OCI-LY3 (cell line): ENCODE results near the gene MAP2K4.

Experiments
- H2AFZ ChIP-seq: fragments of 200-600, 300-600 bp; shearing (Covaris generic); 2 replicates; pipeline ENCODE4 v1.6.0; 2014; ENCODE audit warnings: antibody characterized with exemption, low read depth, low read length
- H3K27ac ChIP-seq: fragments of 200-600, 300-600 bp; sonication (generic); 2 replicates; pipeline ENCODE4 v1.5.1; 2014; ENCODE audit warnings: mild to moderate bottlenecking, low read length, moderate library complexity, mixed read lengths
- H3K27me3 ChIP-seq: fragments of 200-600, 300-600 bp; sonication (generic); 2 replicates; pipeline ENCODE4 v1.6.1; 2014; ENCODE audit warnings: low read depth, low read length, mixed read lengths
- H3K36me3 ChIP-seq: fragments of 200-600, 300-600 bp; sonication (generic); replicated peaks from 2 replicates; pipeline ENCODE3; 2014; ENCODE audit warnings: low read depth, low read length, mixed read lengths
- H3K4me1 ChIP-seq: fragments of 300-600, 200-600 bp; sonication (generic); 2 replicates; pipeline ENCODE4 v1.6.1; 2014; ENCODE audit warnings: low read length, mixed read lengths
- H3K4me2 ChIP-seq: fragments of 200-600, 300-600 bp; sonication (generic); 2 replicates; pipeline ENCODE4 v1.6.1; 2014; ENCODE audit warnings: low read length, mixed read lengths
- H3K4me3 ChIP-seq: fragments of 300-600, 200-600 bp; sonication (generic); 2 replicates; pipeline ENCODE4 v1.5.1; 2014; ENCODE audit warnings: antibody characterized with exemption, mild to moderate bottlenecking, low read length, moderate library complexity
- H3K79me2 ChIP-seq: fragments of 300-600, 200-600 bp; shearing (Covaris generic); 2 replicates; pipeline ENCODE4 v1.6.1; 2014; ENCODE audit warnings: mild to moderate bottlenecking, low read length, mixed read lengths
- H3K9ac ChIP-seq: fragments of 300-600, 200-600 bp; shearing (Covaris generic); 2 replicates; pipeline ENCODE4 v1.6.0; 2014; ENCODE audit warnings: mild to moderate bottlenecking, low read length, moderate library complexity
- H3K9me3 ChIP-seq: fragments of 200-600, 300-600 bp; shearing (Covaris generic); 2 replicates; pipeline ENCODE4 v1.6.1; 2014; ENCODE audit warnings: low read length, mixed read lengths; ENCODE audit not compliant: insufficient read depth
- H4K20me1 ChIP-seq: fragments of 200-600, 300-600 bp; sonication (generic); 2 replicates; pipeline ENCODE4 v1.6.1; 2016; ENCODE audit warnings: low read length, mixed read lengths; ENCODE audit not compliant: insufficient read depth
- EZH2phosphoT487 ChIP-seq: fragments of 200-600 bp; shearing (Covaris generic); IDR thresholded peaks from 2 replicates; pipeline ENCODE4 v1.6.1; 2018; ENCODE audit warnings: antibody characterized with exemption, mixed run types, low read depth
- TF ChIP-seq, protein P1 (sequence below): fragments of 200-600, 300-600 bp; sonication (generic); IDR thresholded peaks from 2 replicates; pipeline ENCODE4 v1.5.1; 2014; ENCODE audit warnings: antibody characterized with exemption, low read length, low read depth

Gene MAP2K4

GRCh38 chr17:12068946-12069345, 48.3 kb downstream of the MAP2K4 start:
- H3K27me3 ChIP-seq: no peaks in the 10 kb centered on the region
- H2AFZ ChIP-seq: no peak overlapping the region
- H3K4me2 ChIP-seq: no peak overlapping the region
- H3K9me3 ChIP-seq: no peaks in the 10 kb centered on the region
- H3K36me3 ChIP-seq: peaks cover 2% of the 10 kb centered on the region
- no peaks in the 10 kb centered on the region for H3K79me2 ChIP-seq
- H3K27ac ChIP-seq: no peak overlapping the region
- H3K4me3 ChIP-seq: no peak overlapping the region
- TF ChIP-seq, protein P1, sequence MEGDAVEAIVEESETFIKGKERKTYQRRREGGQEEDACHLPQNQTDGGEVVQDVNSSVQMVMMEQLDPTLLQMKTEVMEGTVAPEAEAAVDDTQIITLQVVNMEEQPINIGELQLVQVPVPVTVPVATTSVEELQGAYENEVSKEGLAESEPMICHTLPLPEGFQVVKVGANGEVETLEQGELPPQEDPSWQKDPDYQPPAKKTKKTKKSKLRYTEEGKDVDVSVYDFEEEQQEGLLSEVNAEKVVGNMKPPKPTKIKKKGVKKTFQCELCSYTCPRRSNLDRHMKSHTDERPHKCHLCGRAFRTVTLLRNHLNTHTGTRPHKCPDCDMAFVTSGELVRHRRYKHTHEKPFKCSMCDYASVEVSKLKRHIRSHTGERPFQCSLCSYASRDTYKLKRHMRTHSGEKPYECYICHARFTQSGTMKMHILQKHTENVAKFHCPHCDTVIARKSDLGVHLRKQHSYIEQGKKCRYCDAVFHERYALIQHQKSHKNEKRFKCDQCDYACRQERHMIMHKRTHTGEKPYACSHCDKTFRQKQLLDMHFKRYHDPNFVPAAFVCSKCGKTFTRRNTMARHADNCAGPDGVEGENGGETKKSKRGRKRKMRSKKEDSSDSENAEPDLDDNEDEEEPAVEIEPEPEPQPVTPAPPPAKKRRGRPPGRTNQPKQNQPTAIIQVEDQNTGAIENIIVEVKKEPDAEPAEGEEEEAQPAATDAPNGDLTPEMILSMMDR: no peak
- TF ChIP-seq EZH2phosphoT487: no peak
- no peaks in the 10 kb centered on the region for H3K4me1 ChIP-seq
- H4K20me1 ChIP-seq: no peaks in the 10 kb centered on the region
- no peak overlapping the region for H3K9ac ChIP-seq

- Histone ChIP-seq H3K79me2 (no peaks in the 10 kb centered on the region), H3K4me2 (no peak overlapping the region), H3K27ac (no peak overlapping the region), H3K4me3 (no peak overlapping the region), H3K36me3 (no peaks in the 10 kb centered on the region), H2AFZ (no peak overlapping the region), H3K4me1 (no peaks in the 10 kb centered on the region), H4K20me1 (no peaks in the 10 kb centered on the region), H3K9me3 (no peaks in the 10 kb centered on the region), H3K27me3 (no peaks in the 10 kb centered on the region), H3K9ac (no peak overlapping the region)
- TF ChIP-seq, protein P1: no peak
- TF ChIP-seq EZH2phosphoT487: no peak
Observed at GRCh38 chr17:12070561-12070960, 49.9 kb downstream of the MAP2K4 start.

DNA sequence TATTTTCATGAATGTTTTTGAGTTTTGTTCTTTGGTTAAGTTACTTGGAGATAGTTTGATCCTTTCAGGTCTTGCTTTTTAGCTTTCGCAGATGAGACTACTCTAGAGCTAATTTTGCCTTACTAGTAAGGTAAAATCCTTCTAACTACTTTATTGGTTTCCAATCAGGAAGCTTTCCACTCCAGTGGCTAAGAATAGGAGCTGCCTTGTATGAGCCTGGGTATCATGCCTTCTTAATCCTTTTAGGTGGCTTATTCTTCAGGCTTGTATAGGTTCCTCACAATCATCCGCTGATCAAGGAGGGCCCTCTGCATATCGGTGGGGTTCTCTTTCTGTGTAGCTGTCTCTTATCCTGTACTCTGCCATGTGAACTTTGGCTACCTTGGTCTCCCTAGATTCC, 53.7 kb downstream of the MAP2K4 start:
- Histone ChIP-seq H3K36me3 (peaks cover 5% of the 10 kb centered on the region), H2AFZ (no peak overlapping the region), H3K9ac (no peak overlapping the region), H3K27me3 (no peaks in the 10 kb centered on the region), H3K79me2 (no peaks in the 10 kb centered on the region), H3K9me3 (no peaks in the 10 kb centered on the region), H3K4me3 (no peak overlapping the region), H3K27ac (no peak overlapping the region), H4K20me1 (no peaks in the 10 kb centered on the region), H3K4me1 (no peaks in the 10 kb centered on the region), H3K4me2 (no peak overlapping the region)
- no peak for TF ChIP-seq EZH2phosphoT487
- TF ChIP-seq, protein P1: no peak

- Histone ChIP-seq H3K4me3 (no peak overlapping the region), H3K79me2 (no peaks in the 10 kb centered on the region), H3K36me3 (peaks cover 5% of the 10 kb centered on the region), H3K4me1 (no peaks in the 10 kb centered on the region), H3K27me3 (no peaks in the 10 kb centered on the region), H3K27ac (no peak overlapping the region), H3K9me3 (no peaks in the 10 kb centered on the region), H3K4me2 (no peak overlapping the region), H4K20me1 (no peaks in the 10 kb centered on the region), H2AFZ (no peak overlapping the region), H3K9ac (no peak overlapping the region)
- no peak for TF ChIP-seq EZH2phosphoT487
- TF ChIP-seq, protein P1: no peak
Observed at GRCh38 chr17:12077773-12078172, 57.1 kb downstream of the MAP2K4 start.
